GM21576 (cell line): ENCODE data around the gene WDR6.

Experiments
- ATAC-seq: cut with Tn5 transposase; IDR thresholded peaks from one replicate; pipeline ENCODE4 v1.9.1; 2021; ENCODE audit warnings: mild to moderate bottlenecking, moderate library complexity; ENCODE audit not compliant: unreplicated experiment

WDR6 gene

DNA sequence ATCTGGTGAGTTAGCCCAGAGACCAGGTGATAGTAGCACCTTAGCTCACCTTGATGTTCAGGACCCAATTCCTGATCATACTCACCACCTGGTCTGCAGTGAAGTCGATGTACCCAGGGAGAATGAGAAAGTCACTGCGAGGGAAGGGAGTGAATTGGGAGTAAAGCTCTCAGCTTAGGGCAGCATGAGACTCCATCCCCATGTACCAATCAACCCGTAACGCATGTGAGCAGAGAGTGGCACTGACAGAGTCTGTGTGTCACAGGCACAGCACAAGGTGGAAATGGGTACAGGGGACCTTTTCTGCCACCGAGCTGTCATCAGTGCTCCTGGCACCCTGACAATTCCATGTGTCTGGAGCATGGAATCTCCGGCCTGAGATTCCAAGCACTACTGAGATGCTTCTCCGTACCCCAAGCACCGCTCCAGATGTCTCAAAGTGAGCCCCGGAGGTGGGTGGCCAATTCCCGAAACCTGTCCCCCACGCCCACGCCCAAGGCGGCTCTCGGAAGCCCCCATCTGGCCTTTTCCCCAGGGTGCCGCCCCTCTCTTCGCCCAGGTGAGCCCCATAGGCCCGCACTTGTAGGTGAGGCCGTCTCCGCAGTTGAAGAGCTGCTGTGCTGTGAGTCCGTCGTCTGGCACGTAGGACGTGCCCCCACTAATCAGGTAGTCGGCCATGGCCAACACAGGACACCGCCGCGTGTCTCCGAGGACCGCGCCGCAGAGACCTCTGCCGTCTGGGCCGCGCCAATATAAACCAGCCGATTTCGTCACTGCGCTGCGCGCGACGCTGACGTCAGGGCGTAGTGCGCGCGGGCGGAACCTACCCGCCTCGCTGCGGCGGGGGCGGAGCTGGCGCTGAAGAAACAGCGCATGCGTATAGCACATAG lies 21.7 kb downstream of the WDR6 start, which contains the start of gene IMPDH2:
Gene IMPDH2 (minus strand): TSS at position 726 of the 890 bp plus-strand sequence. CDS start 48 bp downstream, at position 678.
- peak; percentile 91 for ATAC-seq

DNA sequence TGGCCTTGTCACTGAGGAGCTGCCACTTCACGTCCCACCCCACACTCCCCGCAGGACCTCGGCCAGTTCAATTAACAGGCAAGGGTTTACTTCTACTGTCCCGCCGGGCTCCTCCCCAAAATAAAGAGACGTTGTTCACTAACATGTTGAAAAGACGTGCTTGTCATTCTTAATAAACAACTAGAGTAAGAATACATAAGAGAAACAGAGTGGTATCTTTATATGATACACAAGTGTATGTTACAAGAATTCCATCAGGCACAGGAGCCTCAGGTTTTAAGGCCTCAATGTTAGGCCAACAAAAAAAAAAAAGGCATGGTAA lies 22.3 kb downstream of the WDR6 start:
- no peak for ATAC-seq

GRCh38 chr3:49030321-49030720 lies 23.1 kb downstream of the WDR6 start:
- ATAC-seq: no peak

DNA sequence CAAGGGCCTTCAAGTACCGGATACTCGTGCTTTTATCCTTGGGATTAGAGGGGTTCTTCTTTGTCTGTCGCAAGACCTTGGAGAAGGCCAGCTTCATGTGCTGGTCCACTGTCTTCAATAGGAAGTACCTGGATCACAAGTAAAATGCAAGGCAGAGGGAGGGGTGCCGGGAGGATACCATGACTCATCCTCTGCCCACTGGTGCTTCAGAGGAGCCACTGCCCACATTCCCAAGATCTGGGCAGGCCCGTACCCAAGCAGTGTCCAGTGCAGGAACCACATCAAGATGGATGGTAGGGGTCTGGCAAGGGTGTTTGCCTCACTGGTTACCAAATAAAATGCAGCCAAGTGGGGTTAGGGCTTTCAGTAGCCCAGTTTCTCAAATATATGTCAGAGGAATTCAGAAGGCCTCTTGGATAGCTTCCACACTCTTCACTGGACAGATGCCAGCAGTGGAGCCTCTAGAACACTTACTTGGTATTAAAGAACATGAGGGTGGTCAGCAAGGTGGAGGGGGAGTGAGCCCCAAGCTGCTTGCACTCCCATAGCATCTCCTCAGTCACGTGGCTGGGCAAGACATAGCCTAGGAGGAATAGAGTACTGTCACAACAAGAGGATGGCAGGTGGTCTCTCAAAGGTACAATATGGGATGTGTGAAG lies 25.6 kb downstream of the WDR6 start:
- ATAC-seq: no peak

DNA sequence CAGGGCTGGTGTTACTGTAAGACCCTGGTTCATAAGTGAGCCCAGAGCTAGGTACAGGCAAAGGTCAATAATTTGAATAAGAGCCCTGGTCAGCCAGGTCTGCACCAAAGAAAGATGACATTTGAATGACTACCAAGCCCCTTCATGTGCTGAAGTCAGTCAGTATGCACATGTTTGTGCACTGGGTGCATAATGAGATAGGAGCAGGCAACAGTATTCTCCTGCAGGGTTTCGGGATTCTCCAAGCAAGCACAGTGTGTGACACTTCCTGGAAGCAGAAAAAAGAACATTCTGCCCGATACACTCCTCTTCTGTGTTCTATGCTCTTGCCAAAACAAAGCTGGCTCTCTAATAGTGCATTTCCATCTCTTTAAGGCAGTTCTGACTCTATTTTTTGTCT lies 27.5 kb downstream of the WDR6 start:
- ATAC-seq: no peak

GRCh38 chr3:49035281-49035680 lies 28.1 kb downstream of the WDR6 start:
- no peak for ATAC-seq

DNA sequence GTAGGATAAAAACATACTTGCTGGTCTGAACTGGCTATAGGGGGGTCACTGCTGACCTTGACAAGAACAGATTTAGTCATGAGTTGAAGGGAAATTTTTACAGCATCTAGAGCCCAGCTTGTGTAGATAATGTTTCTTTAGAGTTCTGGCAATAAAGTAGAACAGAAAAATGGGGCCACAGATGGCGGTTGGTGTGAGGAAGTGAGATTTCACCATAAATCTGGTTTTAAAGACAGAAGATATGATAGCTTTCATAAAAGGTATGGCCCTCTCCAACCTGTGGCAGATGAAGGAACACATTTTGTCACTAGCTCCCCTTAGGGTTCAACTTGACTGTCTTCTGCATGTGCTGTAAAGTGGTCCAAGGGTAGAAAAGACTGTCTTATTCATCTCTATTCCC lies 46.4 kb downstream of the WDR6 start:
- ATAC-seq: no peak

GRCh38 chr3:49054344-49054862 lies 47.2 kb downstream of the WDR6 start:
- ATAC-seq: no peak

DNA sequence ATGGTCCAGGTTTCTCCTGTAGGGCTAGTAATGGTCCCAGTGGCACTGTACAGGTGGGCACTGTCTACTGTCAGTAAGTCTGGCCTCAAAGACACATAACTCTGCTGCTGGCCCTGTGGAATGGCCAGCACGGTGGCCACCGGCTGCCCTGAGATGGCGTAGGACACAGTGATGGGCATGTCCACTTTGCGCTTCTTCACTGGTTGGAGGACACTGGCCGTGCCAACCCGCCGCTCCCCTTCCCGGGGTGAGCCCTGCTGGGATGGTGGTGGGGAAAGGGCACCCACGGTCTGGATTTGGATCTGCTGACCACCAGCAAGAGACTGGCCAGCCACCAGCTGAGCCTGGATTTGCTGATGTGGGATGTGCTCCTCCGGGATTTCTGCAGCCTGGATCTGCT lies 50.1 kb downstream of the WDR6 start:
- ATAC-seq: no peak

- ATAC-seq: no peak
Measured at GRCh38 chr3:49058011-49058410, 50.8 kb downstream of the WDR6 start.
